ENCODE results near the gene TYK2. TPM values are rescaled to one million over a fixed set of nuclear protein-coding genes. Genes with fewer than 3 reads are reported as not detected.
A peak's percentile ranks its signal among the peaks of the same experiment; 100 is the strongest.

Gene TYK2
- total RNA-seq, 6 donors from 2014 or later: 91.5 to 569 (median 152) TPM

DNA sequence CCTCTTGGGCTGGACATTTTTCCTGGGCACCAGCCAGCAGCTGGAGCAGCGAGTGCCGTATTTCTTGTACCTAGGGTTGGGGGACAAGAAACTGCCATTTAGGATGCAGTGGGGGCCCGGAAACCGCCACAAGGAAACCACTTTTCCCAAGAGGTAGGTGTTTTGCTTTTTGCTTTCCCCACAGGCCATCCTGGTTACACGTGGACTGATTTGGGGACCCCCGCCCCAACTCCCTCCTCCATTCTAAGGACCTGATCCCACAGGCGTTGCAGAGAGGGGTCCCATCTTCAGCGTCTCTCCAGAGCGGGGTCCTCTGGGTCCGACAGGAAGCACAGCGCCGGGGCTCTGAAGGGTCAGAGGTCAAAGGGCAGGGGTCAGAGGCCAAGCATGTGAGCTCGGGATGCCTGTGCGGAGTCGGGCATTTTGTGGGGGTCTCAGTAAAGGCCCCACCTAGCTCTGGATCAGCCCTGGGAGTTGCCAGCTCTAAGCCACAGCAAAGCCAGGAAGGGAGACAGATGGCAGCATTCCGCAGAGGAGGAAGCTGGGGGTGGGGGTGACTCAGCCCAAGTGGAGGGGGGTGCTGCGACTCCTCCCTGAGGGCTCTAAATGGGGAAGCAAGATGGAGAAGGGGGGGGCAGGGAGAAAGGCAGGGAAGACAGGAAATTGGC is 75.1 kb downstream of the TYK2 start:
- WGBS, 2 donors: 69 to 71% methylated on average over 10 to 16 of the region's 17 CpGs
- no peak overlapping the region for H3K27ac ChIP-seq

More for the DNA sequence above, 75.1 kb downstream of the TYK2 start:
- Histone ChIP-seq H3K9me3 (no peaks in the 10 kb centered on the region), H3K36me3 (peaks cover 0 to 9% (median 4%) of the 10 kb centered on the region in 4 donors), H3K27me3 (no peaks in the 10 kb centered on the region), H3K4me1 (no peaks in the 10 kb centered on the region), H3K4me3 (no peak overlapping the region)
- DNase-seq (peak in 1 of 2 donors; percentile 67), ATAC-seq (ENCODE audit: low FRiP score in 2 of 2) (peak in 1 of 2 donors; percentile 79)
- TF ChIP-seq, protein P1, sequence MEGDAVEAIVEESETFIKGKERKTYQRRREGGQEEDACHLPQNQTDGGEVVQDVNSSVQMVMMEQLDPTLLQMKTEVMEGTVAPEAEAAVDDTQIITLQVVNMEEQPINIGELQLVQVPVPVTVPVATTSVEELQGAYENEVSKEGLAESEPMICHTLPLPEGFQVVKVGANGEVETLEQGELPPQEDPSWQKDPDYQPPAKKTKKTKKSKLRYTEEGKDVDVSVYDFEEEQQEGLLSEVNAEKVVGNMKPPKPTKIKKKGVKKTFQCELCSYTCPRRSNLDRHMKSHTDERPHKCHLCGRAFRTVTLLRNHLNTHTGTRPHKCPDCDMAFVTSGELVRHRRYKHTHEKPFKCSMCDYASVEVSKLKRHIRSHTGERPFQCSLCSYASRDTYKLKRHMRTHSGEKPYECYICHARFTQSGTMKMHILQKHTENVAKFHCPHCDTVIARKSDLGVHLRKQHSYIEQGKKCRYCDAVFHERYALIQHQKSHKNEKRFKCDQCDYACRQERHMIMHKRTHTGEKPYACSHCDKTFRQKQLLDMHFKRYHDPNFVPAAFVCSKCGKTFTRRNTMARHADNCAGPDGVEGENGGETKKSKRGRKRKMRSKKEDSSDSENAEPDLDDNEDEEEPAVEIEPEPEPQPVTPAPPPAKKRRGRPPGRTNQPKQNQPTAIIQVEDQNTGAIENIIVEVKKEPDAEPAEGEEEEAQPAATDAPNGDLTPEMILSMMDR (IDR thresholded peaks at IDR 0.05): no peak
- no peak for TF ChIP-seq POLR2AphosphoS5 (IDR thresholded peaks at IDR 0.05)
- no peak for TF ChIP-seq EP300 (IDR thresholded peaks at IDR 0.05)
- TF ChIP-seq POLR2A (IDR thresholded peaks at IDR 0.05): no peak

Small RNAs within 50 kb of the gene (small RNA-seq; reads per million reads assigned to genes)
- gene AC011511.1 (0 reads per million in 4 donors), gene AC011511.4 (0 reads per million in 4 donors)

Other genes starting within 250 kb of the TYK2 start
- gene DNMT1, start 185.6 kb downstream of the TYK2 start, total RNA-seq: 100 to 1,000 TPM in 1 of 6 donors, 10 to 100 TPM in 5; 54.0 to 166 (median 63.9) TPM
- gene S1PR2, start 149.2 kb downstream of the TYK2 start, total RNA-seq: 10 to 100 TPM in 4 of 6 donors, 1 to 10 TPM in 2; 9.1 to 30.0 (median 16.0) TPM
- 10 to 100 TPM; 23.0 to 70.8 (median 45.0) TPM for gene MRPL4, start 128.4 kb downstream of the TYK2 start, total RNA-seq
- gene ICAM1, start 109.5 kb downstream of the TYK2 start, total RNA-seq: 100 to 1,000 TPM; 190 to 791 (median 356) TPM
- 10 to 100 TPM in 5 of 6 donors, 1 to 10 TPM in 1; 6.3 to 24.3 (median 12.0) TPM for gene ICAM4, start 93.6 kb downstream of the TYK2 start, total RNA-seq
- 100 to 1,000 TPM in 1 of 6 donors, 10 to 100 TPM in 5; 19.5 to 102 (median 27.2) TPM for gene ICAM5, start 90.6 kb downstream of the TYK2 start, total RNA-seq
- gene ZGLP1, start 70.8 kb downstream of the TYK2 start, total RNA-seq: 10 to 100 TPM in 1 of 6 donors, 1 to 10 TPM in 5; 1.8 to 21.6 (median 5.4) TPM
- 10 to 100 TPM; 16.6 to 27.5 (median 26.0) TPM for gene FDX2, start 64.6 kb downstream of the TYK2 start, total RNA-seq
- gene RAVER1, start 47.0 kb downstream of the TYK2 start, total RNA-seq: 10 to 100 TPM; 17.8 to 49.9 (median 37.2) TPM
- 10 to 100 TPM; 12.7 to 53.9 (median 20.5) TPM for gene ICAM3, start 40.9 kb downstream of the TYK2 start, total RNA-seq
- 100 to 1,000 TPM; 104 to 388 (median 169) TPM for gene CDC37, start 23.0 kb upstream of the TYK2 start, total RNA-seq
- gene PDE4A, start 40.0 kb upstream of the TYK2 start, total RNA-seq: 10 to 100 TPM; 22.8 to 38.2 (median 31.2) TPM
- gene KEAP1, start 122.8 kb upstream of the TYK2 start, total RNA-seq: 10 to 100 TPM; 34.6 to 85.1 (median 60.7) TPM
- gene S1PR5, start 136.9 kb upstream of the TYK2 start, total RNA-seq: 1 to 10 TPM in 4 of 6 donors, under 1 TPM in 2; 0.49 to 2.7 (median 1.8) TPM
- 10 to 100 TPM; 18.1 to 49.2 (median 27.7) TPM for gene ATG4D, start 163.3 kb upstream of the TYK2 start, total RNA-seq
- gene KRI1, start 185.4 kb upstream of the TYK2 start, total RNA-seq: 10 to 100 TPM; 13.1 to 74.4 (median 24.5) TPM
- gene CDKN2D, start 188.4 kb upstream of the TYK2 start, total RNA-seq: 10 to 100 TPM in 5 of 6 donors, 1 to 10 TPM in 1; 2.1 to 21.3 (median 15.9) TPM
- 10 to 100 TPM; 35.1 to 63.1 (median 45.7) TPM for gene AP1M2, start 206.7 kb upstream of the TYK2 start, total RNA-seq
- 100 to 1,000 TPM; 117 to 333 (median 197) TPM for gene SLC44A2, start 245.0 kb upstream of the TYK2 start, total RNA-seq